H1 (cell line): ENCODE data around the gene ADGRF1. TPM values are rescaled to one million over a fixed set of nuclear protein-coding genes. Genes with fewer than 3 reads are reported as not detected.

Experiments
- CTCF ChIA-PET: fragments of 300-600 bp; sonication (Branson Sonifier 250); formaldehyde crosslinking; loops from one replicate; lab custom pipeline; 2021; ENCODE audit not compliant: partially characterized antibody; lab: Charles Lee
- POLR2A ChIA-PET: fragments of 300-600 bp; sonication (Branson Sonifier 250); formaldehyde crosslinking; loops from one replicate; lab custom pipeline; 2021; ENCODE audit warnings: inconsistent platforms; ENCODE audit not compliant: partially characterized antibody; lab: Charles Lee
- DNase-seq, 2 experiments: peaks; one replicate each; pipeline versions ENCODE4 v3.0.0 to v3.0.0-alpha.2; 2010 to 2022; ENCODE audit warnings: low spot score in 2 of 2, low read depth in 1 of 2, mixed read lengths in 1 of 2
- FAIRE-seq: peaks from 2 replicates; lab custom pipeline; 2011; peaks lifted over from hg19 to GRCh38; lab: Jason Lieb, UNC
- H2AFZ ChIP-seq: 2 replicates; pipeline ENCODE4 v1.8.1; 2012; ENCODE audit warnings: low read length, inconsistent platforms
- H2AK5ac ChIP-seq: 2 replicates; pipeline ENCODE4 v1.6.1; 2013; ENCODE audit warnings: low read depth, low read length
- H2BK120ac ChIP-seq: replicated peaks from 2 replicates; pipeline ENCODE3; 2013; ENCODE audit warnings: low read depth, low read length, inconsistent platforms
- H2BK12ac ChIP-seq: 2 replicates; pipeline ENCODE4 v1.6.1; 2013; ENCODE audit warnings: low read depth, low read length
- H2BK15ac ChIP-seq: 2 replicates; pipeline ENCODE4 v1.6.1; 2013; ENCODE audit warnings: low read length
- H2BK20ac ChIP-seq: 2 replicates; pipeline ENCODE4 v1.6.1; 2013; ENCODE audit warnings: low read length
- H2BK5ac ChIP-seq: 2 replicates; pipeline ENCODE4 v1.6.1; 2013; ENCODE audit warnings: low read depth, low read length
- H3K14ac ChIP-seq: 2 replicates; pipeline ENCODE4 v1.6.1; 2013; ENCODE audit warnings: inconsistent platforms; ENCODE audit not compliant: insufficient read length
- H3K18ac ChIP-seq: 2 replicates; pipeline ENCODE4 v1.6.1; 2013; ENCODE audit warnings: low read length; ENCODE audit errors: extremely low read depth
- H3K23ac ChIP-seq: 2 replicates; pipeline ENCODE4 v1.6.1; 2013; ENCODE audit warnings: inconsistent platforms; ENCODE audit not compliant: insufficient read length
- H3K23me2 ChIP-seq: 2 replicates; pipeline ENCODE4 v1.6.1; 2013; ENCODE audit warnings: low read depth, low read length
- H3K27ac ChIP-seq: 2 replicates; pipeline ENCODE4 v1.6.1; 2011; ENCODE audit warnings: low read depth, low read length, inconsistent platforms
- H3K27me3 ChIP-seq, 4 experiments: replicated peaks in 1 of 4; 1 replicate in 1 of 4; 2 replicates in 3 of 4; pipeline versions ENCODE4 v1.6.1 to v1.8.1; 2011 to 2013; ENCODE audit warnings: low read length in 3 of 4, mild to moderate bottlenecking in 3 of 4, inconsistent platforms in 2 of 4, mixed read lengths in 2 of 4, moderate library complexity in 1 of 4; ENCODE audit not compliant: control insufficient read depth in 3 of 4, insufficient read depth in 3 of 4; ENCODE audit errors: extremely low read depth in 1 of 4
- H3K36me3 ChIP-seq, 4 experiments: 2 replicates each; pipeline versions ENCODE4 v1.6.1 to v1.8.1; 2011 to 2013; ENCODE audit warnings: mild to moderate bottlenecking in 4 of 4, low read length in 3 of 4, moderate library complexity in 2 of 4, control low read depth in 1 of 4, inconsistent platforms in 1 of 4; ENCODE audit not compliant: insufficient read depth in 4 of 4, control insufficient read depth in 2 of 4
- H3K4ac ChIP-seq: replicated peaks from 2 replicates; pipeline ENCODE3; 2013; ENCODE audit warnings: low read length, low read depth, mixed read lengths, inconsistent platforms; ENCODE audit not compliant: insufficient read length
- H3K4me1 ChIP-seq, 4 experiments: replicated peaks in 1 of 4; 1 replicate in 1 of 4; 2 replicates in 3 of 4; pipeline versions ENCODE4 v1.6.1 to v1.8.1; 2011 to 2013; ENCODE audit warnings: low read length in 3 of 4, inconsistent platforms in 2 of 4, mixed read lengths in 1 of 4; ENCODE audit not compliant: insufficient read depth in 4 of 4, control insufficient read depth in 3 of 4
- H3K4me2 ChIP-seq, 2 experiments: 2 replicates each; pipeline versions ENCODE4 v1.6.1 to v1.8.1; 2011 to 2013; ENCODE audit warnings: low read depth in 2 of 2, low read length in 2 of 2, control low read depth in 1 of 2, inconsistent platforms in 1 of 2, mild to moderate bottlenecking in 1 of 2; ENCODE audit not compliant: insufficient read depth in 1 of 2
- H3K4me3 ChIP-seq, 4 experiments: fragments of 200-600, 300-600 bp in 1 of 4; sonication (generic), shearing (Covaris generic), sonication (Bioruptor Twin) in 1 of 4; 2 replicates each; pipeline versions ENCODE4 v1.5.1 to v1.8.1; 2011 to 2016; ENCODE audit warnings: low read length in 4 of 4, low read depth in 3 of 4, control low read depth in 2 of 4, inconsistent platforms in 2 of 4, mild to moderate bottlenecking in 2 of 4, mixed read lengths in 1 of 4, moderate library complexity in 1 of 4; ENCODE audit not compliant: insufficient read depth in 2 of 4; ENCODE audit errors: extremely low read depth in 1 of 4
- H3K56ac ChIP-seq: replicated peaks from 2 replicates; pipeline ENCODE3; 2013; ENCODE audit warnings: low read depth, mild to moderate bottlenecking, mixed read lengths, low read length, inconsistent platforms; ENCODE audit not compliant: insufficient read length
- H3K79me1 ChIP-seq: 2 replicates; pipeline ENCODE4 v1.6.1; 2013; ENCODE audit warnings: low read depth, low read length, control low read depth
- H3K79me2 ChIP-seq, 2 experiments: 2 replicates each; pipeline versions ENCODE4 v1.6.1 to v1.8.1; 2012 to 2013; ENCODE audit warnings: low read length in 2 of 2, mild to moderate bottlenecking in 2 of 2, inconsistent platforms in 1 of 2; ENCODE audit not compliant: insufficient read depth in 2 of 2, control insufficient read depth in 1 of 2
- H3K9ac ChIP-seq, 4 experiments: replicated peaks in 1 of 4; 1 replicate in 1 of 4; 2 replicates in 3 of 4; pipeline versions ENCODE4 v1.6.1 to v1.8.1; 2011 to 2013; ENCODE audit warnings: low read depth in 3 of 4, low read length in 3 of 4, control low read depth in 2 of 4, mild to moderate bottlenecking in 2 of 4, moderate library complexity in 2 of 4, inconsistent platforms in 1 of 4; ENCODE audit errors: extremely low read depth in 1 of 4
- H3K9me3 ChIP-seq, 2 experiments: 2 replicates each; pipeline versions ENCODE4 v1.6.1 to v1.8.1; 2012 to 2013; ENCODE audit warnings: mild to moderate bottlenecking in 2 of 2, moderate library complexity in 2 of 2, control low read depth in 1 of 2, inconsistent platforms in 1 of 2, low read depth in 1 of 2, low read length in 1 of 2, mixed read lengths in 1 of 2; ENCODE audit not compliant: insufficient read depth in 2 of 2
- H4K20me1 ChIP-seq, 2 experiments: replicated peaks in 1 of 2; 2 replicates each; pipeline versions ENCODE3 to v1.8.1; 2011 to 2013; ENCODE audit warnings: inconsistent platforms in 2 of 2, low read length in 2 of 2, mild to moderate bottlenecking in 1 of 2; ENCODE audit not compliant: insufficient read depth in 2 of 2, control insufficient read depth in 1 of 2
- H4K5ac ChIP-seq: 2 replicates; pipeline ENCODE4 v1.6.1; 2013; ENCODE audit warnings: low read length, low read depth, mixed read lengths, inconsistent platforms; ENCODE audit not compliant: insufficient read length
- H4K8ac ChIP-seq: 2 replicates; pipeline ENCODE4 v1.8.0; 2013; ENCODE audit warnings: mild to moderate bottlenecking, moderate library complexity, low read length, inconsistent platforms; ENCODE audit not compliant: insufficient read depth; ENCODE audit errors: extremely low read depth
- H4K91ac ChIP-seq: replicated peaks from 2 replicates; pipeline ENCODE3; 2013; ENCODE audit warnings: low read length, mixed read lengths, inconsistent platforms; ENCODE audit not compliant: insufficient read length
- RFX5 ChIP-seq: IDR thresholded peaks from 2 replicates; pipeline ENCODE4 v1.6.1; 2011; ENCODE audit warnings: low read depth, low read length, improper control_type of control experiment, borderline replicate concordance
- TCF12 ChIP-seq: IDR thresholded peaks from 2 replicates; pipeline ENCODE4 v1.6.1; 2011; ENCODE audit warnings: low read depth, mild to moderate bottlenecking, low read length
- WGBS, 2 experiments: shearing (Covaris generic) in 1 of 2; methylation state at CpG; one replicate each; pipeline versions ENCODE4 v1.1.6 to v1.1.7; 2013 to 2015; ENCODE audit warnings: low lambda C conversion rate in 2 of 2, mixed read lengths in 2 of 2, inconsistent platforms in 1 of 2, low coverage in 1 of 2, missing lambda C conversion rate in 1 of 2; ENCODE audit not compliant: insufficient replicate concordance in 2 of 2, insufficient coverage in 1 of 2, insufficient read length in 1 of 2; ENCODE audit errors: extremely low coverage in 1 of 2, missing lambda C conversion rate in 1 of 2; 5-methylcytosine and 5-hydroxymethylcytosine counted together
- polyA plus RNA-seq, 7 experiments: library from polyadenylated mRNA; depleted of rRNA in 3 of 7; stranded (reverse) in 5 of 7; unstranded in 2 of 7; fragments of >200 nt in 5 of 7; fragments of 200-250 nt in 2 of 7; gene quantifications; 1 replicate in 5 of 7; 2 replicates in 1 of 7; 4 replicates in 1 of 7; pipeline versions ENCODE4 v1.2.1 to v1.2.3, GENCODE V29; 2011 to 2013; ENCODE audit warnings: missing spikeins in 2 of 7, mixed read lengths in 2 of 7
- total RNA-seq: library from RNA; stranded (reverse); fragmentation: NEBNext Ultra II Directional; extraction: Animal tissue kit (Norgen Biotek cat#: 25700); gene quantifications from 2 replicates; pipeline ENCODE4 v1.2.1, GENCODE V29; 2021
- TF ChIP-seq, protein P1 (sequence below): IDR thresholded peaks from 2 replicates; pipeline ENCODE4 v1.6.1; 2012; ENCODE audit warnings: inconsistent platforms
- TF ChIP-seq, protein P2 (sequence below): IDR thresholded peaks from 2 replicates; pipeline ENCODE4 v1.6.1; 2012; ENCODE audit warnings: inconsistent platforms

Gene ADGRF1
- total and polyA plus RNA-seq, 2 of the 8 experiments (the other 6 are each of a cell fraction or from before 2014, with no cell fraction given) = not detected

DNA sequence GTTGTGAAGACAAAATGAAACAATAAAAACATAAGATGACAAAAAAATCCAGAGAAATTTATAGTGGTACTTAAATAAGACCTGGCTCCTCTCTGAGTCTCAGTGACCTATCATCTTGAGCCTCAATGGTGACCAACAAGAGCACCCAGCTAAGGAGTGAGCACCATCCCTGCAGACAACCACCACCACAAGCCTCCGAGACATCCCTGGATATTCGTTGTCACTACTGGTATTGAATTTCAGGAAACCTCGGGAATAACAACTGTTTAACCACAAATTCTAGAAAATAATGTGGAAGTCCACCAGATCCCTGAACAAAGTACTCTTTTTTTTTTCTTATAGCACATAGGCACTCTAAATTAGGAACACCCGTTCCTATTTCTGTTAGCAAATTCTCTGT is 88.2 kb downstream of the ADGRF1 start:
- Histone ChIP-seq H4K20me1 (no peaks in the 10 kb centered on the region), H3K23ac (no peak overlapping the region), H3K4ac (no peak overlapping the region), H2BK15ac (no peak overlapping the region), H4K5ac (no peak overlapping the region), H2AFZ (no peak overlapping the region), H3K4me2 (no peak overlapping the region), H3K9me3 (no peaks in the 10 kb centered on the region), H3K27me3 (no peaks in the 10 kb centered on the region), H3K23me2 (no peaks in the 10 kb centered on the region), H3K79me2 (no peaks in the 10 kb centered on the region), H3K14ac (no peak overlapping the region), H3K4me3 (no peak overlapping the region), H2BK12ac (no peak overlapping the region), H3K79me1 (no peaks in the 10 kb centered on the region), H3K9ac (no peak overlapping the region), H2BK120ac (no peak overlapping the region), H3K56ac (no peak overlapping the region), H2BK5ac (no peak overlapping the region), H3K18ac (no peak overlapping the region), H4K91ac (no peak overlapping the region), H4K8ac (no peak overlapping the region), H3K27ac (no peak overlapping the region), H3K4me1 (peaks cover 0 to 4% (median 3%) of the 10 kb centered on the region in 4 experiments; a peak in 2 of 7 replicates), H3K36me3 (no peaks in the 10 kb centered on the region), H2BK20ac (no peak overlapping the region), H2AK5ac (no peak overlapping the region)
- POLR2A ChIA-PET = no interaction called here
- DNase-seq (no peak), FAIRE-seq (no peak)
- CTCF ChIA-PET = no interaction called here
- WGBS, 2 experiments = 87% methylated on average over 4 of the region's 4 CpGs; no CpG with 5 or more reads in 1 of the 2 experiments
- TF ChIP-seq RFX5 (no peak), TCF12 (no peak)
- TF ChIP-seq, protein P1, sequence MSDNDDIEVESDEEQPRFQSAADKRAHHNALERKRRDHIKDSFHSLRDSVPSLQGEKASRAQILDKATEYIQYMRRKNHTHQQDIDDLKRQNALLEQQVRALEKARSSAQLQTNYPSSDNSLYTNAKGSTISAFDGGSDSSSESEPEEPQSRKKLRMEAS = no peak
- TF ChIP-seq, protein P2, sequence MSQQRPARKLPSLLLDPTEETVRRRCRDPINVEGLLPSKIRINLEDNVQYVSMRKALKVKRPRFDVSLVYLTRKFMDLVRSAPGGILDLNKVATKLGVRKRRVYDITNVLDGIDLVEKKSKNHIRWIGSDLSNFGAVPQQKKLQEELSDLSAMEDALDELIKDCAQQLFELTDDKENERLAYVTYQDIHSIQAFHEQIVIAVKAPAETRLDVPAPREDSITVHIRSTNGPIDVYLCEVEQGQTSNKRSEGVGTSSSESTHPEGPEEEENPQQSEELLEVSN = no peak
